Testis (tissue), 2 donors: ENCODE data around the gene PAIP1.
A peak's percentile ranks its signal among the peaks of the same experiment; 100 is the strongest.

Experiments
- CTCF ChIP-seq, 3 experiments: fragments of 450-650 bp in 2 of 3; fragments of 200-600 bp in 1 of 3; sonication (generic) in 1 of 3; IDR thresholded peaks; one replicate each; pipeline ENCODE4 v1.5.1; 2016 to 2019; ENCODE audit warnings: antibody characterized with exemption in 3 of 3, mild to moderate bottlenecking in 2 of 3, moderate library complexity in 1 of 3
- POLR2A ChIP-seq: fragments of 450-650 bp; IDR thresholded peaks from one replicate; pipeline ENCODE4 v1.6.1; 2017; ENCODE audit warnings: antibody characterized with exemption, mild to moderate bottlenecking, moderate library complexity

GRCh38 chr5:43484106-43484849 lies 72.6 kb downstream of the PAIP1 start:
- TF ChIP-seq CTCF (IDR thresholded peaks at IDR 0.05) (peak; percentile 49 to 60 (median 59)), POLR2A (no peak)
